H1 (cell line): ENCODE results near the gene RAB7B. TPM values are rescaled to one million over a fixed set of nuclear protein-coding genes. Genes with fewer than 3 reads are reported as not detected.

Experiments used
- CTCF ChIA-PET: fragments of 300-600 bp; sonication (Branson Sonifier 250); formaldehyde crosslinking; loops from one replicate; lab custom pipeline; 2021; ENCODE audit not compliant: partially characterized antibody; lab: Charles Lee
- POLR2A ChIA-PET: fragments of 300-600 bp; sonication (Branson Sonifier 250); formaldehyde crosslinking; loops from one replicate; lab custom pipeline; 2021; ENCODE audit warnings: inconsistent platforms; ENCODE audit not compliant: partially characterized antibody; lab: Charles Lee
- DNase-seq, 2 experiments: peaks; one replicate each; pipeline versions ENCODE4 v3.0.0 to v3.0.0-alpha.2; 2010 to 2022; ENCODE audit warnings: low spot score in 2 of 2, low read depth in 1 of 2, mixed read lengths in 1 of 2
- FAIRE-seq: peaks from 2 replicates; lab custom pipeline; 2011; peaks lifted over from hg19 to GRCh38; lab: Jason Lieb, UNC
- H2AFZ ChIP-seq: 2 replicates; pipeline ENCODE4 v1.8.1; 2012; ENCODE audit warnings: low read length, inconsistent platforms
- H2AK5ac ChIP-seq: 2 replicates; pipeline ENCODE4 v1.6.1; 2013; ENCODE audit warnings: low read depth, low read length
- H2BK120ac ChIP-seq: replicated peaks from 2 replicates; pipeline ENCODE3; 2013; ENCODE audit warnings: low read depth, low read length, inconsistent platforms
- H2BK12ac ChIP-seq: 2 replicates; pipeline ENCODE4 v1.6.1; 2013; ENCODE audit warnings: low read depth, low read length
- H2BK15ac ChIP-seq: 2 replicates; pipeline ENCODE4 v1.6.1; 2013; ENCODE audit warnings: low read length
- H2BK20ac ChIP-seq: 2 replicates; pipeline ENCODE4 v1.6.1; 2013; ENCODE audit warnings: low read length
- H2BK5ac ChIP-seq: 2 replicates; pipeline ENCODE4 v1.6.1; 2013; ENCODE audit warnings: low read depth, low read length
- H3K14ac ChIP-seq: 2 replicates; pipeline ENCODE4 v1.6.1; 2013; ENCODE audit warnings: inconsistent platforms; ENCODE audit not compliant: insufficient read length
- H3K18ac ChIP-seq: 2 replicates; pipeline ENCODE4 v1.6.1; 2013; ENCODE audit warnings: low read length; ENCODE audit errors: extremely low read depth
- H3K23ac ChIP-seq: 2 replicates; pipeline ENCODE4 v1.6.1; 2013; ENCODE audit warnings: inconsistent platforms; ENCODE audit not compliant: insufficient read length
- H3K23me2 ChIP-seq: 2 replicates; pipeline ENCODE4 v1.6.1; 2013; ENCODE audit warnings: low read depth, low read length
- H3K27ac ChIP-seq: 2 replicates; pipeline ENCODE4 v1.6.1; 2011; ENCODE audit warnings: low read depth, low read length, inconsistent platforms
- H3K27me3 ChIP-seq, 4 experiments: replicated peaks in 1 of 4; 1 replicate in 1 of 4; 2 replicates in 3 of 4; pipeline versions ENCODE4 v1.6.1 to v1.8.1; 2011 to 2013; ENCODE audit warnings: low read length in 3 of 4, mild to moderate bottlenecking in 3 of 4, inconsistent platforms in 2 of 4, mixed read lengths in 2 of 4, moderate library complexity in 1 of 4; ENCODE audit not compliant: control insufficient read depth in 3 of 4, insufficient read depth in 3 of 4; ENCODE audit errors: extremely low read depth in 1 of 4
- H3K36me3 ChIP-seq, 4 experiments: 2 replicates each; pipeline versions ENCODE4 v1.6.1 to v1.8.1; 2011 to 2013; ENCODE audit warnings: mild to moderate bottlenecking in 4 of 4, low read length in 3 of 4, moderate library complexity in 2 of 4, control low read depth in 1 of 4, inconsistent platforms in 1 of 4; ENCODE audit not compliant: insufficient read depth in 4 of 4, control insufficient read depth in 2 of 4
- H3K4ac ChIP-seq: replicated peaks from 2 replicates; pipeline ENCODE3; 2013; ENCODE audit warnings: low read length, low read depth, mixed read lengths, inconsistent platforms; ENCODE audit not compliant: insufficient read length
- H3K4me1 ChIP-seq, 4 experiments: replicated peaks in 1 of 4; 1 replicate in 1 of 4; 2 replicates in 3 of 4; pipeline versions ENCODE4 v1.6.1 to v1.8.1; 2011 to 2013; ENCODE audit warnings: low read length in 3 of 4, inconsistent platforms in 2 of 4, mixed read lengths in 1 of 4; ENCODE audit not compliant: insufficient read depth in 4 of 4, control insufficient read depth in 3 of 4
- H3K4me2 ChIP-seq, 2 experiments: 2 replicates each; pipeline versions ENCODE4 v1.6.1 to v1.8.1; 2011 to 2013; ENCODE audit warnings: low read depth in 2 of 2, low read length in 2 of 2, control low read depth in 1 of 2, inconsistent platforms in 1 of 2, mild to moderate bottlenecking in 1 of 2; ENCODE audit not compliant: insufficient read depth in 1 of 2
- H3K4me3 ChIP-seq, 4 experiments: fragments of 200-600, 300-600 bp in 1 of 4; sonication (generic), shearing (Covaris generic), sonication (Bioruptor Twin) in 1 of 4; 2 replicates each; pipeline versions ENCODE4 v1.5.1 to v1.8.1; 2011 to 2016; ENCODE audit warnings: low read length in 4 of 4, low read depth in 3 of 4, control low read depth in 2 of 4, inconsistent platforms in 2 of 4, mild to moderate bottlenecking in 2 of 4, mixed read lengths in 1 of 4, moderate library complexity in 1 of 4; ENCODE audit not compliant: insufficient read depth in 2 of 4; ENCODE audit errors: extremely low read depth in 1 of 4
- H3K56ac ChIP-seq: replicated peaks from 2 replicates; pipeline ENCODE3; 2013; ENCODE audit warnings: low read depth, mild to moderate bottlenecking, mixed read lengths, low read length, inconsistent platforms; ENCODE audit not compliant: insufficient read length
- H3K79me1 ChIP-seq: 2 replicates; pipeline ENCODE4 v1.6.1; 2013; ENCODE audit warnings: low read depth, low read length, control low read depth
- H3K79me2 ChIP-seq, 2 experiments: 2 replicates each; pipeline versions ENCODE4 v1.6.1 to v1.8.1; 2012 to 2013; ENCODE audit warnings: low read length in 2 of 2, mild to moderate bottlenecking in 2 of 2, inconsistent platforms in 1 of 2; ENCODE audit not compliant: insufficient read depth in 2 of 2, control insufficient read depth in 1 of 2
- H3K9ac ChIP-seq, 4 experiments: replicated peaks in 1 of 4; 1 replicate in 1 of 4; 2 replicates in 3 of 4; pipeline versions ENCODE4 v1.6.1 to v1.8.1; 2011 to 2013; ENCODE audit warnings: low read depth in 3 of 4, low read length in 3 of 4, control low read depth in 2 of 4, mild to moderate bottlenecking in 2 of 4, moderate library complexity in 2 of 4, inconsistent platforms in 1 of 4; ENCODE audit errors: extremely low read depth in 1 of 4
- H3K9me3 ChIP-seq, 2 experiments: 2 replicates each; pipeline versions ENCODE4 v1.6.1 to v1.8.1; 2012 to 2013; ENCODE audit warnings: mild to moderate bottlenecking in 2 of 2, moderate library complexity in 2 of 2, control low read depth in 1 of 2, inconsistent platforms in 1 of 2, low read depth in 1 of 2, low read length in 1 of 2, mixed read lengths in 1 of 2; ENCODE audit not compliant: insufficient read depth in 2 of 2
- H4K20me1 ChIP-seq, 2 experiments: replicated peaks in 1 of 2; 2 replicates each; pipeline versions ENCODE3 to v1.8.1; 2011 to 2013; ENCODE audit warnings: inconsistent platforms in 2 of 2, low read length in 2 of 2, mild to moderate bottlenecking in 1 of 2; ENCODE audit not compliant: insufficient read depth in 2 of 2, control insufficient read depth in 1 of 2
- H4K5ac ChIP-seq: 2 replicates; pipeline ENCODE4 v1.6.1; 2013; ENCODE audit warnings: low read length, low read depth, mixed read lengths, inconsistent platforms; ENCODE audit not compliant: insufficient read length
- H4K8ac ChIP-seq: 2 replicates; pipeline ENCODE4 v1.8.0; 2013; ENCODE audit warnings: mild to moderate bottlenecking, moderate library complexity, low read length, inconsistent platforms; ENCODE audit not compliant: insufficient read depth; ENCODE audit errors: extremely low read depth
- H4K91ac ChIP-seq: replicated peaks from 2 replicates; pipeline ENCODE3; 2013; ENCODE audit warnings: low read length, mixed read lengths, inconsistent platforms; ENCODE audit not compliant: insufficient read length
- CBX8 ChIP-seq: fragments of 300-800, 300-1000 bp; sonication (generic); IDR thresholded peaks from 2 replicates; pipeline ENCODE4 v1.7.1; 2016; ENCODE audit warnings: low read depth, low read length, borderline replicate concordance
- CREB1 ChIP-seq: IDR thresholded peaks from 2 replicates; pipeline ENCODE4 v1.6.1; 2012; ENCODE audit warnings: inconsistent platforms
- SRF ChIP-seq: IDR thresholded peaks from 2 replicates; pipeline ENCODE4 v1.6.1; 2011; ENCODE audit warnings: mild to moderate bottlenecking, low read depth, low read length, moderate library complexity
- WGBS, 2 experiments: shearing (Covaris generic) in 1 of 2; methylation state at CpG; one replicate each; pipeline versions ENCODE4 v1.1.6 to v1.1.7; 2013 to 2015; ENCODE audit warnings: low lambda C conversion rate in 2 of 2, mixed read lengths in 2 of 2, inconsistent platforms in 1 of 2, low coverage in 1 of 2, missing lambda C conversion rate in 1 of 2; ENCODE audit not compliant: insufficient replicate concordance in 2 of 2, insufficient coverage in 1 of 2, insufficient read length in 1 of 2; ENCODE audit errors: extremely low coverage in 1 of 2, missing lambda C conversion rate in 1 of 2; 5-methylcytosine and 5-hydroxymethylcytosine counted together
- polyA plus RNA-seq, 7 experiments: library from polyadenylated mRNA; depleted of rRNA in 3 of 7; stranded (reverse) in 5 of 7; unstranded in 2 of 7; fragments of >200 nt in 5 of 7; fragments of 200-250 nt in 2 of 7; gene quantifications; 1 replicate in 5 of 7; 2 replicates in 1 of 7; 4 replicates in 1 of 7; pipeline versions ENCODE4 v1.2.1 to v1.2.3, GENCODE V29; 2011 to 2013; ENCODE audit warnings: missing spikeins in 2 of 7, mixed read lengths in 2 of 7
- total RNA-seq: library from RNA; stranded (reverse); fragmentation: NEBNext Ultra II Directional; extraction: Animal tissue kit (Norgen Biotek cat#: 25700); gene quantifications from 2 replicates; pipeline ENCODE4 v1.2.1, GENCODE V29; 2021
- TF ChIP-seq, protein P1 (sequence below), 3 experiments: IDR thresholded peaks; 1 replicate in 2 of 3; 2 replicates in 1 of 3; pipeline versions ENCODE4 v1.5.1 to v1.6.1; 2011; ENCODE audit warnings: low read length in 3 of 3, mild to moderate bottlenecking in 3 of 3, inconsistent platforms in 2 of 3, low read depth in 1 of 3, moderate library complexity in 1 of 3; ENCODE audit not compliant: insufficient read depth in 1 of 3; ENCODE audit errors: control extremely low read depth in 1 of 3

The RAB7B gene
- total and polyA plus RNA-seq, 2 of the 8 experiments (the other 6 are each of a cell fraction or from before 2014, with no cell fraction given), result 0.05 TPM; not detected in 1

DNA sequence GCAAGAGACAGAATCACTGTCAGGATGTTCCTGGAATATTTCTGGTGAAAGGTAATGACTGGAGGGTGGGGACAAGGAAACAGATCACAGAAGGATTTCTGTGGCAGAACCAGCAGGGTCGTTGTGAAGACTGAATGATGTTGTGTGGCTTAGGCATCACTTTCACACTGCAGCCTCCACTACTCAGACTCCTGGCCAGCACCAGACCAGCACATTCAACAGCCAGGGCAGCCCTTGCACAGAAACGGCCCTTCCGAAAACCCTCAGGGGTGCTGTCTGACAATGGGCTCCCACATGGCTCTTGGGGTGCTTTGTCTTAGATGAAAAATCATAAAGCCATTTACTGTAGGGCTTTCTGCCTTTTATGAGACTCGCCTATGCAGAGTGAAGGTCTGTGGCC is 3.8 kb upstream of the RAB7B start:
- H2BK120ac ChIP-seq, result no peak overlapping the region
- H3K79me2 ChIP-seq, result no peaks in the 10 kb centered on the region; a peak in 1 of 4 replicates
- TF ChIP-seq CBX8 (no peak), SRF (no peak), CREB1 (no peak)
- TF ChIP-seq, protein P1, sequence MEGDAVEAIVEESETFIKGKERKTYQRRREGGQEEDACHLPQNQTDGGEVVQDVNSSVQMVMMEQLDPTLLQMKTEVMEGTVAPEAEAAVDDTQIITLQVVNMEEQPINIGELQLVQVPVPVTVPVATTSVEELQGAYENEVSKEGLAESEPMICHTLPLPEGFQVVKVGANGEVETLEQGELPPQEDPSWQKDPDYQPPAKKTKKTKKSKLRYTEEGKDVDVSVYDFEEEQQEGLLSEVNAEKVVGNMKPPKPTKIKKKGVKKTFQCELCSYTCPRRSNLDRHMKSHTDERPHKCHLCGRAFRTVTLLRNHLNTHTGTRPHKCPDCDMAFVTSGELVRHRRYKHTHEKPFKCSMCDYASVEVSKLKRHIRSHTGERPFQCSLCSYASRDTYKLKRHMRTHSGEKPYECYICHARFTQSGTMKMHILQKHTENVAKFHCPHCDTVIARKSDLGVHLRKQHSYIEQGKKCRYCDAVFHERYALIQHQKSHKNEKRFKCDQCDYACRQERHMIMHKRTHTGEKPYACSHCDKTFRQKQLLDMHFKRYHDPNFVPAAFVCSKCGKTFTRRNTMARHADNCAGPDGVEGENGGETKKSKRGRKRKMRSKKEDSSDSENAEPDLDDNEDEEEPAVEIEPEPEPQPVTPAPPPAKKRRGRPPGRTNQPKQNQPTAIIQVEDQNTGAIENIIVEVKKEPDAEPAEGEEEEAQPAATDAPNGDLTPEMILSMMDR (IDR thresholded peaks at IDR 0.05; ENCODE audit: control extremely low read depth in 1 of 3, insufficient read depth in 1 of 3, low read depth in 1 of 3, low read length in 3 of 3), result no peak
- no peaks in the 10 kb centered on the region for H3K79me1 ChIP-seq
- H3K18ac ChIP-seq, result no peak overlapping the region
- H3K9ac ChIP-seq, result no peak overlapping the region
- H2BK20ac ChIP-seq, result no peak overlapping the region
- H3K36me3 ChIP-seq, result no peaks in the 10 kb centered on the region
- H3K9me3 ChIP-seq, result no peaks in the 10 kb centered on the region
- peaks cover 0 to 5% (median 0%) of the 10 kb centered on the region in 4 experiments; a peak in 3 of 7 replicates for H3K27me3 ChIP-seq
- no peak overlapping the region for H4K91ac ChIP-seq
- H3K4ac ChIP-seq, result no peak overlapping the region
- FAIRE-seq, result no peak
- no peak overlapping the region for H4K5ac ChIP-seq
- H3K4me2 ChIP-seq, result no peak overlapping the region
- H3K14ac ChIP-seq, result no peak overlapping the region
- H2AFZ ChIP-seq, result no peak overlapping the region
- H2BK15ac ChIP-seq, result no peak overlapping the region
- no peaks in the 10 kb centered on the region; a peak in 1 of 7 replicates for H3K4me1 ChIP-seq
- ChIA-PET POLR2A (no interaction called here), CTCF (interaction anchor here (1.2 to 1.3 kb wide), 4 partner anchors 13 to 215 kb away, joined by 3 to 6 read pairs (median 4); no protein-coding TSS in a partner anchor)
- H4K20me1 ChIP-seq, result peaks cover 0 to 11% of the 10 kb centered on the region in 2 experiments
- no peak overlapping the region for H2BK5ac ChIP-seq
- H2BK12ac ChIP-seq, result no peak overlapping the region
- no peak overlapping the region; the same call in 1 of the 2 replicates for H4K8ac ChIP-seq
- H2AK5ac ChIP-seq, result no peak overlapping the region
- H3K4me3 ChIP-seq, result no peak overlapping the region
- no peak for DNase-seq
- H3K27ac ChIP-seq, result no peak overlapping the region
- no peak overlapping the region for H3K23ac ChIP-seq
- H3K56ac ChIP-seq, result no peak overlapping the region
- WGBS, 2 experiments, result 86% methylated on average over 4 of the region's 4 CpGs; no CpG with 5 or more reads in 1 of the 2 experiments
- peaks cover 12% of the 10 kb centered on the region for H3K23me2 ChIP-seq
